ENCODE measurements around the gene COL6A2. TPM values are rescaled to one million over a fixed set of nuclear protein-coding genes. Genes with fewer than 3 reads are reported as not detected.

Gene COL6A2
- total and polyA plus RNA-seq, 2 of the 13 experiments (the other 11 are each of a cell fraction or from before 2014, with no cell fraction given): 0.07 to 0.41 TPM

DNA sequence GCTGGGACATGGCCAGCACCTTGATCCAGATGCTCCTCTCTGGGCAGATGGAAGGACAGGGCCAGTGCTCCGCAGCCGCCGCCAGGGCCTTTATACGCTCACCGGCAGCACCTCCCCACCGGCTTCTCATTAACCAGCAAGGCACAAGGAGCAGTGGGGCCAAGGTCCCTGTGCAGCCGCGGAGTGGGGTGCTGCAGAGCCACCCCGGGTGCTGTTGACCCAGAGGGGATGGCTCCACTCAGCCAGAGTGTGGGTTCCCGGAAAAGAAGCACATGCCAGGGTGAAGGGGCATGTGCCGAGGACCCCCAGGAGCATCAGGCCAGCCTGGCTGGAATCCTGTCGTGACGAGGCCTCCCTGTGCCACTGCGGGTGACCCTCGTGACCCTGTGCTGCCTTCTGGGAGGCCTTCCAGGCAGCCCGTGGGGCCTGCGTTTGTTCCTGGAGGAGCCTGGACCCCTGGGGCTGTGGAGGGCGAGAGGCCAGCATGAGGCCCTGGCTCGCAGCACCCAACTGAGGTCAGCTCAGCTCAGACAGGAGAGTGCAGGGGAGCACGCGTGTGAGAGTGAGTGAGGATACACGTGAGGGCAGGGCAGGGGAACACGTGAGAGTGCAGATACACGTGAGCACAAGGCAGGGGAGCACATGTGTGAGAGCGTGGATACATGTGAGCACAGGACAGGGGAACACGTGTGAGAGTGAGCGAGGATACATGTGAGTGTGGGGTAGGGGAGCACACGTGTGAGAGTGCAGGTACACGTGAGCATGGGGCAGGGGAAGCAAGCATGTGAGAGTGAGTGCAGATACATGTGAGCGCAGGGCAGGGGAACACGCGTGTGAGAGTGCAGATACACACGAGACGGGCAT, 57.8 kb downstream of the COL6A2 start, which contains the start of gene FTCD (continued):
- TF ChIP-seq, protein P1, sequence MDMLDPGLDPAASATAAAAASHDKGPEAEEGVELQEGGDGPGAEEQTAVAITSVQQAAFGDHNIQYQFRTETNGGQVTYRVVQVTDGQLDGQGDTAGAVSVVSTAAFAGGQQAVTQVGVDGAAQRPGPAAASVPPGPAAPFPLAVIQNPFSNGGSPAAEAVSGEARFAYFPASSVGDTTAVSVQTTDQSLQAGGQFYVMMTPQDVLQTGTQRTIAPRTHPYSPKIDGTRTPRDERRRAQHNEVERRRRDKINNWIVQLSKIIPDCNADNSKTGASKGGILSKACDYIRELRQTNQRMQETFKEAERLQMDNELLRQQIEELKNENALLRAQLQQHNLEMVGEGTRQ (IDR thresholded peaks at IDR 0.05; ENCODE audit: low read depth, low read length): peak; percentile 39
- TF ChIP-seq, protein P1 (CRISPR knock-in tag; IDR thresholded peaks at IDR 0.05; ENCODE audit: borderline replicate concordance): peak; percentile 43
- TF ChIP-seq ELF3 (CRISPR knock-in tag; IDR thresholded peaks at IDR 0.05) (peak; percentile 29; the same call in 1 of the 2 replicates), NR2F2 (IDR thresholded peaks at IDR 0.05; ENCODE audit: borderline replicate concordance, low read depth) (no peak), ZNF558 (CRISPR knock-in tag; IDR thresholded peaks at IDR 0.05; ENCODE audit: borderline replicate concordance) (peak; percentile 79; the same call in 1 of the 2 replicates), ZNF550 (CRISPR knock-in tag; IDR thresholded peaks at IDR 0.05; ENCODE audit: borderline replicate concordance) (no peak), GATAD1 (CRISPR knock-in tag; IDR thresholded peaks at IDR 0.05) (peak; percentile 51; the same call in 1 of the 2 replicates), PAWR (CRISPR knock-in tag; IDR thresholded peaks at IDR 0.05; ENCODE audit: borderline replicate concordance) (no peak), RCOR2 (CRISPR knock-in tag; IDR thresholded peaks at IDR 0.05) (no peak), DNMT1 (CRISPR knock-in tag; IDR thresholded peaks at IDR 0.05) (no peak), ZNF354B (CRISPR knock-in tag; IDR thresholded peaks at IDR 0.05) (0 out of 2 replicates have a peak, but pooled peaks have one; percentile 4), ZNF343 (CRISPR knock-in tag; IDR thresholded peaks at IDR 0.05) (peak; percentile 73; the same call in 1 of the 2 replicates), ZNF296 (CRISPR knock-in tag; conservative IDR thresholded peaks at IDR 0.05) (peak; percentile 71; the same call in 1 of the 2 replicates), ZNF747 (CRISPR knock-in tag; IDR thresholded peaks at IDR 0.05; ENCODE audit: borderline replicate concordance) (peak; percentile 56; the same call in 1 of the 2 replicates), ZNF768 (CRISPR knock-in tag; IDR thresholded peaks at IDR 0.05) (no peak), ZBTB3 (CRISPR knock-in tag; IDR thresholded peaks at IDR 0.05; ENCODE audit: borderline replicate concordance, low read depth) (no peak), AGO1 (IDR thresholded peaks at IDR 0.05; ENCODE audit: low read depth, low read length, poor library complexity, severe bottlenecking) (no peak), ZNF570 (CRISPR knock-in tag; IDR thresholded peaks at IDR 0.05; ENCODE audit: borderline replicate concordance) (no peak), ZZZ3 (CRISPR knock-in tag; IDR thresholded peaks at IDR 0.05; ENCODE audit: borderline replicate concordance) (peak; percentile 63; the same call in 1 of the 2 replicates), BRCA1 (CRISPR knock-in tag; IDR thresholded peaks at IDR 0.05) (no peak)
- TF ChIP-seq, protein P2, sequence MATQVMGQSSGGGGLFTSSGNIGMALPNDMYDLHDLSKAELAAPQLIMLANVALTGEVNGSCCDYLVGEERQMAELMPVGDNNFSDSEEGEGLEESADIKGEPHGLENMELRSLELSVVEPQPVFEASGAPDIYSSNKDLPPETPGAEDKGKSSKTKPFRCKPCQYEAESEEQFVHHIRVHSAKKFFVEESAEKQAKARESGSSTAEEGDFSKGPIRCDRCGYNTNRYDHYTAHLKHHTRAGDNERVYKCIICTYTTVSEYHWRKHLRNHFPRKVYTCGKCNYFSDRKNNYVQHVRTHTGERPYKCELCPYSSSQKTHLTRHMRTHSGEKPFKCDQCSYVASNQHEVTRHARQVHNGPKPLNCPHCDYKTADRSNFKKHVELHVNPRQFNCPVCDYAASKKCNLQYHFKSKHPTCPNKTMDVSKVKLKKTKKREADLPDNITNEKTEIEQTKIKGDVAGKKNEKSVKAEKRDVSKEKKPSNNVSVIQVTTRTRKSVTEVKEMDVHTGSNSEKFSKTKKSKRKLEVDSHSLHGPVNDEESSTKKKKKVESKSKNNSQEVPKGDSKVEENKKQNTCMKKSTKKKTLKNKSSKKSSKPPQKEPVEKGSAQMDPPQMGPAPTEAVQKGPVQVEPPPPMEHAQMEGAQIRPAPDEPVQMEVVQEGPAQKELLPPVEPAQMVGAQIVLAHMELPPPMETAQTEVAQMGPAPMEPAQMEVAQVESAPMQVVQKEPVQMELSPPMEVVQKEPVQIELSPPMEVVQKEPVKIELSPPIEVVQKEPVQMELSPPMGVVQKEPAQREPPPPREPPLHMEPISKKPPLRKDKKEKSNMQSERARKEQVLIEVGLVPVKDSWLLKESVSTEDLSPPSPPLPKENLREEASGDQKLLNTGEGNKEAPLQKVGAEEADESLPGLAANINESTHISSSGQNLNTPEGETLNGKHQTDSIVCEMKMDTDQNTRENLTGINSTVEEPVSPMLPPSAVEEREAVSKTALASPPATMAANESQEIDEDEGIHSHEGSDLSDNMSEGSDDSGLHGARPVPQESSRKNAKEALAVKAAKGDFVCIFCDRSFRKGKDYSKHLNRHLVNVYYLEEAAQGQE (IDR thresholded peaks at IDR 0.05; ENCODE audit: borderline replicate concordance in 1 of 2, low read depth in 1 of 2, low read length in 2 of 2): peak in 1 of 2 experiments; percentile 68; a peak in 2 of 4 replicates
- TF ChIP-seq, protein P3, sequence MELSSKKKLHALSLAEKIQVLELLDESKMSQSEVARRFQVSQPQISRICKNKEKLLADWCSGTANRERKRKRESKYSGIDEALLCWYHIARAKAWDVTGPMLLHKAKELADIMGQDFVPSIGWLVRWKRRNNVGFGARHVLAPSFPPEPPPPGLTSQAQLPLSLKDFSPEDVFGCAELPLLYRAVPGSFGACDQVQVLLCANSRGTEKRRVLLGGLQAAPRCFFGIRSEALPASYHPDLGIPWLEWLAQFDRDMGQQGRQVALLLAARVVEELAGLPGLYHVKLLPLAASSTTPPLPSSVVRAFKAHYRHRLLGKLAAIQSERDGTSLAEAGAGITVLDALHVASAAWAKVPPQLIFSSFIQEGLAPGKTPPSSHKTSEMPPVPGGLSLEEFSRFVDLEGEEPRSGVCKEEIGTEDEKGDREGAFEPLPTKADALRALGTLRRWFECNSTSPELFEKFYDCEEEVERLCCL (CRISPR knock-in tag; IDR thresholded peaks at IDR 0.05; ENCODE audit: borderline replicate concordance): no peak; the same call in 1 of the 2 replicates
